GM23338 (cell line): ENCODE results near the gene PIEZO2.

ENCODE experiments used
- CREB1 ChIP-seq: fragments of 250-450 bp; sonication (Bioruptor Pico); IDR thresholded peaks from 2 replicates; pipeline ENCODE4 v1.5.0; 2020; ENCODE audit warnings: low read depth, mild to moderate bottlenecking, moderate library complexity
- EZH2 ChIP-seq: fragments of 200-600 bp; sonication (generic); IDR thresholded peaks from one replicate; pipeline ENCODE4 v1.8.0; 2017; ENCODE audit warnings: antibody characterized with exemption, mild to moderate bottlenecking, low read depth; ENCODE audit not compliant: unreplicated experiment
- EZH2phosphoT487 ChIP-seq: fragments of 200-600 bp; sonication (generic); IDR thresholded peaks from one replicate; pipeline ENCODE4 v1.8.1; 2018; ENCODE audit warnings: antibody characterized with exemption; ENCODE audit not compliant: unreplicated experiment
- POLR2AphosphoS5 ChIP-seq: IDR thresholded peaks from 2 replicates; pipeline ENCODE4 v1.6.1; 2016; ENCODE audit warnings: antibody characterized with exemption, low read depth
- TF ChIP-seq, protein P1 (sequence below), 2 experiments: fragments of 200-600 bp in 1 of 2; sonication (generic) in 1 of 2; conservative IDR thresholded peaks; 2 replicates each; pipeline versions ENCODE4 v1.5.1 to v1.6.1; 2016 to 2017; ENCODE audit warnings: antibody characterized with exemption in 2 of 2, low read depth in 2 of 2, mild to moderate bottlenecking in 2 of 2, moderate library complexity in 1 of 2
- TF ChIP-seq, protein P2 (sequence below): IDR thresholded peaks from one replicate; pipeline ENCODE4 v1.6.1; 2018; ENCODE audit warnings: antibody characterized with exemption; ENCODE audit not compliant: unreplicated experiment

DNA sequence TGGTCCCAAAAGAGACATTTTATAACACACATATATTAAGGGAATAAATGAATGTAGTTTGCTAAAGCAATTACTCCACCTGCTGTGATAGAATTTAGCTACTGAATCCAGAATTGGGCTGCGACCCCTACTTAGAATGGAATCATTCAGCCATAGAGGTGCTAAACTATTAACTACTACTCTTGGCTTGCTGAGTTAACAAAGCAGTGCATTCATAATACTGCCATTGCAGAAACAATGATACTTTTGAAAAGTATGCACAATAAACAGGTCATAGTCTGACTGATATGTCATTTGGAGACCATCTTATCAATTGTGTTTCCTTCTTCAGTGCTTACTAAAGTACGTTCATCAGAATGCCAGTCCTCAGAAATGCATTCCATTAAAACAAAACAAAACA, 273.6 kb downstream of the PIEZO2 start:
- no peak for TF ChIP-seq CREB1
- TF ChIP-seq POLR2AphosphoS5 = no peak
- TF ChIP-seq, protein P1, sequence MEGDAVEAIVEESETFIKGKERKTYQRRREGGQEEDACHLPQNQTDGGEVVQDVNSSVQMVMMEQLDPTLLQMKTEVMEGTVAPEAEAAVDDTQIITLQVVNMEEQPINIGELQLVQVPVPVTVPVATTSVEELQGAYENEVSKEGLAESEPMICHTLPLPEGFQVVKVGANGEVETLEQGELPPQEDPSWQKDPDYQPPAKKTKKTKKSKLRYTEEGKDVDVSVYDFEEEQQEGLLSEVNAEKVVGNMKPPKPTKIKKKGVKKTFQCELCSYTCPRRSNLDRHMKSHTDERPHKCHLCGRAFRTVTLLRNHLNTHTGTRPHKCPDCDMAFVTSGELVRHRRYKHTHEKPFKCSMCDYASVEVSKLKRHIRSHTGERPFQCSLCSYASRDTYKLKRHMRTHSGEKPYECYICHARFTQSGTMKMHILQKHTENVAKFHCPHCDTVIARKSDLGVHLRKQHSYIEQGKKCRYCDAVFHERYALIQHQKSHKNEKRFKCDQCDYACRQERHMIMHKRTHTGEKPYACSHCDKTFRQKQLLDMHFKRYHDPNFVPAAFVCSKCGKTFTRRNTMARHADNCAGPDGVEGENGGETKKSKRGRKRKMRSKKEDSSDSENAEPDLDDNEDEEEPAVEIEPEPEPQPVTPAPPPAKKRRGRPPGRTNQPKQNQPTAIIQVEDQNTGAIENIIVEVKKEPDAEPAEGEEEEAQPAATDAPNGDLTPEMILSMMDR (conservative IDR thresholded peaks at IDR 0.05; ENCODE audit: low read depth in 2 of 2) = no peak
- TF ChIP-seq, protein P2, sequence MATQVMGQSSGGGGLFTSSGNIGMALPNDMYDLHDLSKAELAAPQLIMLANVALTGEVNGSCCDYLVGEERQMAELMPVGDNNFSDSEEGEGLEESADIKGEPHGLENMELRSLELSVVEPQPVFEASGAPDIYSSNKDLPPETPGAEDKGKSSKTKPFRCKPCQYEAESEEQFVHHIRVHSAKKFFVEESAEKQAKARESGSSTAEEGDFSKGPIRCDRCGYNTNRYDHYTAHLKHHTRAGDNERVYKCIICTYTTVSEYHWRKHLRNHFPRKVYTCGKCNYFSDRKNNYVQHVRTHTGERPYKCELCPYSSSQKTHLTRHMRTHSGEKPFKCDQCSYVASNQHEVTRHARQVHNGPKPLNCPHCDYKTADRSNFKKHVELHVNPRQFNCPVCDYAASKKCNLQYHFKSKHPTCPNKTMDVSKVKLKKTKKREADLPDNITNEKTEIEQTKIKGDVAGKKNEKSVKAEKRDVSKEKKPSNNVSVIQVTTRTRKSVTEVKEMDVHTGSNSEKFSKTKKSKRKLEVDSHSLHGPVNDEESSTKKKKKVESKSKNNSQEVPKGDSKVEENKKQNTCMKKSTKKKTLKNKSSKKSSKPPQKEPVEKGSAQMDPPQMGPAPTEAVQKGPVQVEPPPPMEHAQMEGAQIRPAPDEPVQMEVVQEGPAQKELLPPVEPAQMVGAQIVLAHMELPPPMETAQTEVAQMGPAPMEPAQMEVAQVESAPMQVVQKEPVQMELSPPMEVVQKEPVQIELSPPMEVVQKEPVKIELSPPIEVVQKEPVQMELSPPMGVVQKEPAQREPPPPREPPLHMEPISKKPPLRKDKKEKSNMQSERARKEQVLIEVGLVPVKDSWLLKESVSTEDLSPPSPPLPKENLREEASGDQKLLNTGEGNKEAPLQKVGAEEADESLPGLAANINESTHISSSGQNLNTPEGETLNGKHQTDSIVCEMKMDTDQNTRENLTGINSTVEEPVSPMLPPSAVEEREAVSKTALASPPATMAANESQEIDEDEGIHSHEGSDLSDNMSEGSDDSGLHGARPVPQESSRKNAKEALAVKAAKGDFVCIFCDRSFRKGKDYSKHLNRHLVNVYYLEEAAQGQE = no peak
- no peak for TF ChIP-seq EZH2phosphoT487
- TF ChIP-seq EZH2 = no peak
